HepG2 (cell line): ENCODE results near the gene UQCRC1. TPM values are rescaled to one million over a fixed set of nuclear protein-coding genes. Genes with fewer than 3 reads are reported as not detected.
A peak's percentile ranks its signal among the peaks of the same experiment; 100 is the strongest.

Experiments used
- ARID2 ChIP-seq: sonication (generic); formaldehyde crosslinking; IDR thresholded peaks from 2 replicates; pipeline ENCODE4 v1.8.1; 2022; ENCODE audit warnings: mild to moderate bottlenecking, missing genetic modification reagents, borderline replicate concordance
- ATAD3A ChIP-seq: sonication (generic); formaldehyde crosslinking; IDR thresholded peaks from 2 replicates; pipeline ENCODE4 v1.4.0; 2020; ENCODE audit warnings: missing genetic modification reagents
- ATF1 ChIP-seq: IDR thresholded peaks from 2 replicates; pipeline ENCODE4 v1.6.1; 2016; ENCODE audit warnings: mild to moderate bottlenecking, control low read depth
- ATF5 ChIP-seq: sonication (generic); formaldehyde crosslinking; IDR thresholded peaks from 2 replicates; pipeline ENCODE4 v1.4.0; 2020; ENCODE audit warnings: mild to moderate bottlenecking, low read depth, missing genetic modification reagents
- CEBPB ChIP-seq: IDR thresholded peaks from 2 replicates; pipeline ENCODE4 v1.6.1; 2011; ENCODE audit warnings: low read depth, low read length, improper control_type of control experiment, borderline replicate concordance
- HNF4A ChIP-seq: sonication (generic); formaldehyde crosslinking; IDR thresholded peaks from 2 replicates; pipeline ENCODE4 v1.4.0; 2020; ENCODE audit warnings: missing genetic modification reagents
- LCORL ChIP-seq, 2 experiments: fragments of 450-650 bp in 1 of 2; sonication (generic) in 1 of 2; formaldehyde crosslinking in 1 of 2; IDR thresholded peaks; 2 replicates each; pipeline versions ENCODE4 v1.5.0 to v1.6.1; 2017 to 2020; ENCODE audit warnings: antibody characterized with exemption in 1 of 2, missing genetic modification reagents in 1 of 2
- NR2F6 ChIP-seq, 2 experiments: IDR thresholded peaks; 2 replicates each; pipeline ENCODE4 v1.6.1; 2016; ENCODE audit warnings: antibody characterized with exemption in 1 of 2, mild to moderate bottlenecking in 1 of 2
- NR3C1 ChIP-seq: sonication (generic); formaldehyde crosslinking; IDR thresholded peaks from 2 replicates; pipeline ENCODE4 v1.4.0; 2020; ENCODE audit warnings: missing genetic modification reagents
- PBX2 ChIP-seq: IDR thresholded peaks from 2 replicates; pipeline ENCODE4 v1.6.1; 2016; ENCODE audit warnings: control low read depth
- RFX5 ChIP-seq: IDR thresholded peaks from 2 replicates; pipeline ENCODE4 v1.6.1; 2011; ENCODE audit warnings: low read depth, low read length, improper control_type of control experiment
- SAP130 ChIP-seq: IDR thresholded peaks from 2 replicates; pipeline ENCODE4 v1.6.1; 2016; ENCODE audit warnings: low read depth
- SATB2 ChIP-seq: sonication (generic); formaldehyde crosslinking; IDR thresholded peaks from 2 replicates; pipeline ENCODE4 v1.5.0; 2020; ENCODE audit warnings: missing genetic modification reagents
- SIX1 ChIP-seq: sonication (generic); formaldehyde crosslinking; IDR thresholded peaks from 2 replicates; pipeline ENCODE4 v1.4.0; 2020; ENCODE audit warnings: missing genetic modification reagents, borderline replicate concordance
- ZC3H4 ChIP-seq: sonication (generic); formaldehyde crosslinking; IDR thresholded peaks from 2 replicates; pipeline ENCODE4 v1.4.0; 2020; ENCODE audit warnings: missing genetic modification reagents, borderline replicate concordance
- ZGPAT ChIP-seq: IDR thresholded peaks from 2 replicates; pipeline ENCODE4 v1.6.1; 2016; ENCODE audit warnings: mild to moderate bottlenecking
- ZNF17 ChIP-seq: sonication (generic); formaldehyde crosslinking; IDR thresholded peaks from 2 replicates; pipeline ENCODE4 v1.5.0; 2020; ENCODE audit warnings: mild to moderate bottlenecking, missing genetic modification reagents
- ZNF251 ChIP-seq: sonication (generic); formaldehyde crosslinking; IDR thresholded peaks from 2 replicates; pipeline ENCODE4 v1.9.0; 2021; ENCODE audit warnings: mild to moderate bottlenecking, missing genetic modification reagents
- ZNF34 ChIP-seq: sonication (generic); formaldehyde crosslinking; IDR thresholded peaks from 2 replicates; pipeline ENCODE4 v1.4.0; 2020; ENCODE audit warnings: mild to moderate bottlenecking, missing genetic modification reagents, borderline replicate concordance
- ZNF362 ChIP-seq: sonication (generic); formaldehyde crosslinking; IDR thresholded peaks from 2 replicates; pipeline ENCODE4 v1.4.0; 2020; ENCODE audit warnings: missing genetic modification reagents, mild to moderate bottlenecking, borderline replicate concordance
- ZNF367 ChIP-seq: sonication (generic); formaldehyde crosslinking; IDR thresholded peaks from 2 replicates; pipeline ENCODE4 v1.4.0; 2020; ENCODE audit warnings: missing genetic modification reagents, borderline replicate concordance
- ZNF770 ChIP-seq: sonication (generic); formaldehyde crosslinking; IDR thresholded peaks from 2 replicates; pipeline ENCODE4 v1.5.0; 2020; ENCODE audit warnings: mild to moderate bottlenecking, missing genetic modification reagents
- polyA plus RNA-seq, 8 experiments: library from polyadenylated mRNA; depleted of rRNA in 3 of 8; stranded (reverse) in 7 of 8; unstranded in 1 of 8; fragments of >200 nt; fragmentation: Illumina TruSeq in 4 of 8; extraction: Trizol in 4 of 8; gene quantifications; 2 replicates each; pipeline versions ENCODE4 v1.2.1 to v1.2.3, GENCODE V29; 2011 to 2016; ENCODE audit warnings: low read depth in 4 of 8, missing spikeins in 1 of 8, mixed read lengths in 1 of 8; ENCODE audit not compliant: insufficient read depth in 1 of 8
- total RNA-seq, 5 experiments: library from RNA; depleted of rRNA; stranded (reverse); fragments of >200 nt; fragmentation: Illumina TruSeq; extraction: Trizol; gene quantifications; 2 replicates each; pipeline ENCODE4 v1.2.3, GENCODE V29; 2016; ENCODE audit warnings: low read depth in 1 of 5

Gene UQCRC1
- total and polyA plus RNA-seq, 2 of the 13 experiments (the other 11 are each of a cell fraction or from before 2014, with no cell fraction given): 316 to 680 TPM

- TF ChIP-seq SATB2 (CRISPR knock-in tag): no peak
- TF ChIP-seq ZGPAT (CRISPR knock-in tag): 0 out of 2 replicates have a peak, but pooled peaks have one; percentile 29
- no peak for TF ChIP-seq NR3C1 (CRISPR knock-in tag)
- TF ChIP-seq ZNF251 (CRISPR knock-in tag): no peak
- no peak for TF ChIP-seq ZNF367
- TF ChIP-seq SIX1 (CRISPR knock-in tag): no peak
- 0 out of 2 replicates have a peak, but pooled peaks have one; percentile 35 for TF ChIP-seq ATF5
- TF ChIP-seq ATF1: no peak
- TF ChIP-seq ARID2: no peak
- peak; percentile 17; the same call in 1 of the 2 replicates for TF ChIP-seq SAP130
- no peak for TF ChIP-seq RFX5
- 0 out of 2 replicates have a peak, but pooled peaks have one; percentile 51 for TF ChIP-seq ZNF362 (CRISPR knock-in tag)
- 0 out of 2 replicates have a peak, but pooled peaks have one; percentile 19 for TF ChIP-seq NR2F6 (IDR thresholded peaks at IDR 0.05)
- no peak for TF ChIP-seq NR2F6 (CRISPR knock-in tag; IDR thresholded peaks at IDR 0.05)
- 0 out of 2 replicates have a peak, but pooled peaks have one; percentile 17 for TF ChIP-seq HNF4A (CRISPR knock-in tag)
- no peak for TF ChIP-seq ATAD3A
- TF ChIP-seq CEBPB: no peak
- TF ChIP-seq LCORL (IDR thresholded peaks at IDR 0.05): no peak
- no peak for TF ChIP-seq LCORL (CRISPR knock-in tag; IDR thresholded peaks at IDR 0.05)
- TF ChIP-seq ZNF34 (CRISPR knock-in tag): no peak
- no peak for TF ChIP-seq ZNF17
- TF ChIP-seq ZC3H4: no peak
- 0 out of 2 replicates have a peak, but pooled peaks have one; percentile 20 for TF ChIP-seq ZNF770 (CRISPR knock-in tag)
- TF ChIP-seq PBX2: no peak
Observed at GRCh38 chr3:48555231-48555948, 54.1 kb downstream of the UQCRC1 start (continued).
